ENCODE measurements around the gene GJD4.

GRCh38 chr10:35650894-35651293, 45.8 kb downstream of the GJD4 start:
- no peak for TF ChIP-seq CTCF (conservative IDR thresholded peaks at IDR 0.05; ENCODE audit: low read length)
- no peak for TF ChIP-seq EZH2phosphoT487 (IDR thresholded peaks at IDR 0.05; ENCODE audit: borderline replicate concordance, low read depth, low read length)
